Measurements from ENCODE around the gene NOC4L.

DNA sequence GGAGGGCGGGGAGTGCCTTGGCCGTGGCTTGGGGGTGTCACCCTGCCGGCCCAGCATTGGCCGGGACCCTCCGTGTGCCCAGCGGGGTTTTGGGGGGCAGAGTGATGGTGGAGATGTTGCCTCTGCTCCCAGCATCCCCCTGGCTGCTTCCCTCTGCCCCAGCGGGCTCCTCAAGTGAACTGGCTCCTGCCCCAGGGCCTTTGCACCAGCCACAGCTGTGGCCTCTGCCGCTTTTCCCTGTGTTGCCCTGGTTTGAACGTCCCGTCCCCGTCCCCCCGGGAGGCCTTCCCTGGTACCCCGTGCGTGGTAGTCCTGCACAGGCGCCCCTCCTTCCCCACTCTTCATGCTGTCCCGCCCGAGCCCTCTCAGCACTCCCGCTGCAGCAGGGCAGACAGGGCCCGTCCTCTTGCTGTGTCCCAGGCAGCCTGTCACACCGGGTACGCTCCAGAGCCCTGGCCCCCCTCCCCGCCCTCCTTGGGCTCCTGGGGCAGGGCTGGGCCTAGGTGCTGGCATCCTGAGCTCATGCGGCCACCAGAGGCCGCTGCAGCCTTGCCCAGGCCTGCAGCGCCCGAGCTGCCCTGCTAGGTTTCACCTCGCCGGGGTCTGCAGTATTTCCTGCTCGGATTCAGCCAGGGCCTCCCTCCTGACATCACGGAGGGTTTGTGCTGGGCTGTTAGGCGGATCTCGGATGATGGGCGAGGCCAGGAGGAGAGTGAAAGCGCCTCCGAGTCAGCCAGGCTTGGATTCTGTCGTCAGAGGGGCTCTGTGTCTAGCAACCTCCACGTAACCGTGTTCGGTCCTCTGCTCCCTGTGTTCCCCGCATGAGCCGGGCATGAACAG lies 9.5 kb downstream of the NOC4L start:
- TF ChIP-seq, protein P1, sequence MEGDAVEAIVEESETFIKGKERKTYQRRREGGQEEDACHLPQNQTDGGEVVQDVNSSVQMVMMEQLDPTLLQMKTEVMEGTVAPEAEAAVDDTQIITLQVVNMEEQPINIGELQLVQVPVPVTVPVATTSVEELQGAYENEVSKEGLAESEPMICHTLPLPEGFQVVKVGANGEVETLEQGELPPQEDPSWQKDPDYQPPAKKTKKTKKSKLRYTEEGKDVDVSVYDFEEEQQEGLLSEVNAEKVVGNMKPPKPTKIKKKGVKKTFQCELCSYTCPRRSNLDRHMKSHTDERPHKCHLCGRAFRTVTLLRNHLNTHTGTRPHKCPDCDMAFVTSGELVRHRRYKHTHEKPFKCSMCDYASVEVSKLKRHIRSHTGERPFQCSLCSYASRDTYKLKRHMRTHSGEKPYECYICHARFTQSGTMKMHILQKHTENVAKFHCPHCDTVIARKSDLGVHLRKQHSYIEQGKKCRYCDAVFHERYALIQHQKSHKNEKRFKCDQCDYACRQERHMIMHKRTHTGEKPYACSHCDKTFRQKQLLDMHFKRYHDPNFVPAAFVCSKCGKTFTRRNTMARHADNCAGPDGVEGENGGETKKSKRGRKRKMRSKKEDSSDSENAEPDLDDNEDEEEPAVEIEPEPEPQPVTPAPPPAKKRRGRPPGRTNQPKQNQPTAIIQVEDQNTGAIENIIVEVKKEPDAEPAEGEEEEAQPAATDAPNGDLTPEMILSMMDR (IDR thresholded peaks at IDR 0.05): peak; percentile 90
- TF ChIP-seq EZH2phosphoT487 (IDR thresholded peaks at IDR 0.05): no peak
- TF ChIP-seq EZH2 (IDR thresholded peaks at IDR 0.05): no peak

Data from neural progenitor cell (in vitro differentiated cells).